ENCODE measurements around the gene RORB. TPM values are rescaled to one million over a fixed set of nuclear protein-coding genes. Genes with fewer than 3 reads are reported as not detected.

Gene RORB
- total RNA-seq, 1 experiment from 2014 or later: 0.08 TPM

- no peaks in the 10 kb centered on the region for H3K27me3 ChIP-seq (ENCODE audit: control insufficient read depth, insufficient read depth, low read length)
- BruUV-seq (replicated peaks): no TSS peak
- H3K36me3 ChIP-seq (ENCODE audit: control insufficient read depth, insufficient read depth, low read length): no peaks in the 10 kb centered on the region
- TF ChIP-seq REST (IDR thresholded peaks at IDR 0.05; ENCODE audit: insufficient read depth in 1 of 2, low read depth in 2 of 2, low read length in 1 of 2) (no peak), SIN3A (IDR thresholded peaks at IDR 0.05; ENCODE audit: borderline replicate concordance, insufficient read depth, low read depth, low read length) (no peak), TCF7L2 (IDR thresholded peaks at IDR 0.05; ENCODE audit: low read depth, low read length) (no peak), CTCF (IDR thresholded peaks at IDR 0.05) (no peak), POLR2AphosphoS5 (IDR thresholded peaks at IDR 0.05; ENCODE audit: low read depth, low read length) (no peak)
- H3K9me3 ChIP-seq (ENCODE audit: control insufficient read depth, insufficient read depth, low read depth, low read length): no peaks in the 10 kb centered on the region
- CTCF ChIA-PET: interaction anchor here (0.5 kb wide), 1 partner anchor 105 kb away, joined by 3 read pairs; no protein-coding TSS in a partner anchor
- ATAC-seq: no peak
- POLR2A ChIA-PET: no interaction called here
- intact Hi-C loops (cut with micrococcal nuclease; ENCODE audit: unreplicated experiment) (no loop called here), in situ Hi-C loops (cut with HindIII; ENCODE audit: low pct_unique_long_range_greater_than_20kb, low sequenced_read_pairs) (no loop called here)
- DNase-seq (ENCODE audit: low read depth, low spot score): no peak
- H3K27ac ChIP-seq (ENCODE audit: low read length): no peak overlapping the region
- H3K4me3 ChIP-seq (ENCODE audit: low read depth in 2 of 2, low read length in 2 of 2): no peak overlapping the region
- H3K4me1 ChIP-seq (ENCODE audit: control insufficient read depth, insufficient read depth, low read length): no peaks in the 10 kb centered on the region
Measured at GRCh38 chr9:74449060-74449459, 48.1 kb upstream of the RORB start.

GRCh38 chr9:74458832-74459231 is 38.3 kb upstream of the RORB start:
- in situ Hi-C loops (cut with HindIII; ENCODE audit: low pct_unique_long_range_greater_than_20kb, low sequenced_read_pairs) (no loop called here), intact Hi-C loops (cut with micrococcal nuclease; ENCODE audit: unreplicated experiment) (no loop called here)
- ChIA-PET CTCF (no interaction called here), POLR2A (no interaction called here)
- ATAC-seq (no peak), DNase-seq (ENCODE audit: low read depth, low spot score) (no peak)
- H3K27ac ChIP-seq (ENCODE audit: low read length): no peak overlapping the region
- BruUV-seq (replicated peaks): no TSS peak
- H3K9me3 ChIP-seq (ENCODE audit: control insufficient read depth, insufficient read depth, low read depth, low read length): no peaks in the 10 kb centered on the region
- no peak overlapping the region for H3K4me3 ChIP-seq (ENCODE audit: low read depth in 2 of 2, low read length in 2 of 2)
- H3K27me3 ChIP-seq (ENCODE audit: control insufficient read depth, insufficient read depth, low read length): no peaks in the 10 kb centered on the region
- no peaks in the 10 kb centered on the region for H3K4me1 ChIP-seq (ENCODE audit: control insufficient read depth, insufficient read depth, low read length)
- H3K36me3 ChIP-seq (ENCODE audit: control insufficient read depth, insufficient read depth, low read length): no peaks in the 10 kb centered on the region
- TF ChIP-seq SIN3A (IDR thresholded peaks at IDR 0.05; ENCODE audit: borderline replicate concordance, insufficient read depth, low read depth, low read length) (no peak), CTCF (IDR thresholded peaks at IDR 0.05) (no peak), POLR2AphosphoS5 (IDR thresholded peaks at IDR 0.05; ENCODE audit: low read depth, low read length) (no peak), REST (IDR thresholded peaks at IDR 0.05; ENCODE audit: insufficient read depth in 1 of 2, low read depth in 2 of 2, low read length in 1 of 2) (no peak), TCF7L2 (IDR thresholded peaks at IDR 0.05; ENCODE audit: low read depth, low read length) (no peak)

Data from Panc1 (cell line).